Mucosa of descending colon (tissue), 3 donors: Measurements from ENCODE around the gene COX7B2. TPM values are rescaled to one million over a fixed set of nuclear protein-coding genes. Genes with fewer than 3 reads are reported as not detected.

Experiments used
- ATAC-seq: fragments of 200-7000 bp; cut with Tn5 transposase; one replicate; pipeline ENCODE4 v1.9.1; 2020; ENCODE audit warnings: mild to moderate bottlenecking, moderate library complexity
- DNase-seq, 3 donors: peaks; one replicate each; pipeline ENCODE4 v3.0.0-alpha.2; 2020
- H3K36me3 ChIP-seq: fragments of 200-600 bp; one replicate; pipeline ENCODE4 v1.8.0; 2021; ENCODE audit warnings: low read depth, mild to moderate bottlenecking
- H3K4me1 ChIP-seq: fragments of 200-600 bp; one replicate; pipeline ENCODE4 v1.8.0; 2021; ENCODE audit warnings: low read depth, mild to moderate bottlenecking
- H3K4me3 ChIP-seq: fragments of 200-600 bp; one replicate; pipeline ENCODE4 v1.8.0; 2021; ENCODE audit warnings: mild to moderate bottlenecking
- H3K9me3 ChIP-seq: fragments of 200-600 bp; one replicate; pipeline ENCODE4 v1.8.0; 2021; ENCODE audit warnings: mild to moderate bottlenecking
- CTCF ChIP-seq: fragments of 200-600 bp; IDR thresholded peaks from one replicate; pipeline ENCODE4 v1.8.0; 2022; ENCODE audit warnings: antibody characterized with exemption, mild to moderate bottlenecking
- intact Hi-C, 2 donors: fragments of 100-400 bp; cut with DNase I in 1 of 2; cut with micrococcal nuclease in 1 of 2; formaldehyde crosslinking; loops; one replicate each; pipeline versions ENCODE4 v1.11.0 to v1.11.1; 2022; cut with DNase I, micrococcal nuclease
- total RNA-seq, 3 donors: library from RNA; stranded (reverse); fragmentation: NEBNext Ultra II Directional in 2 of 3; extraction: Animal tissue kit (Norgen Biotek cat#: 25700) in 2 of 3; gene quantifications; one replicate each; pipeline versions ENCODE4 v1.2.1 to v1.2.4, GENCODE V29; 2021 to 2023
- donor health status: DM: no; HTN: no; CAD: no; lungs with moderate emphysema.
- donor health status: DM: no; HTN: no; CAD: no.
- donor health status: DM: no; HTN: yes; CAD: no.

Gene COX7B2
- total RNA-seq, 3 donors from 2014 or later = not detected

GRCh38 chr4:46765465-46765864 lies 143.6 kb downstream of the COX7B2 start:
- H3K9me3 ChIP-seq = no peaks in the 10 kb centered on the region
- H3K4me3 ChIP-seq = no peak overlapping the region
- no peak for ATAC-seq
- no peak for DNase-seq
- TF ChIP-seq CTCF = no peak
- no peaks in the 10 kb centered on the region for H3K36me3 ChIP-seq
- intact Hi-C loops = no loop called here
- H3K4me1 ChIP-seq = no peaks in the 10 kb centered on the region

GRCh38 chr4:46730075-46730474 lies 179.0 kb downstream of the COX7B2 start:
- H3K9me3 ChIP-seq = no peaks in the 10 kb centered on the region
- no peak for TF ChIP-seq CTCF

GRCh38 chr4:46720055-46720454 lies 189.0 kb downstream of the COX7B2 start:
- H3K36me3 ChIP-seq = no peaks in the 10 kb centered on the region
- ATAC-seq (no peak), DNase-seq (no peak)

More at GRCh38 chr4:46730075-46730474, 179.0 kb downstream of the COX7B2 start:
- ATAC-seq (no peak), DNase-seq (no peak)
- intact Hi-C loops = no loop called here
- H3K4me1 ChIP-seq = no peaks in the 10 kb centered on the region
- H3K4me3 ChIP-seq = no peak overlapping the region
- H3K36me3 ChIP-seq = no peaks in the 10 kb centered on the region

GRCh38 chr4:46717950-46718349 lies 191.1 kb downstream of the COX7B2 start:
- DNase-seq (no peak), ATAC-seq (no peak)
- TF ChIP-seq CTCF = no peak
- Histone ChIP-seq H3K4me1 (no peaks in the 10 kb centered on the region), H3K9me3 (no peaks in the 10 kb centered on the region), H3K36me3 (no peaks in the 10 kb centered on the region), H3K4me3 (no peak overlapping the region)
- intact Hi-C loops = no loop called here

More at GRCh38 chr4:46720055-46720454, 189.0 kb downstream of the COX7B2 start:
- no peak overlapping the region for H3K4me3 ChIP-seq
- no peaks in the 10 kb centered on the region for H3K4me1 ChIP-seq
- no peak for TF ChIP-seq CTCF
- H3K9me3 ChIP-seq = no peaks in the 10 kb centered on the region
- intact Hi-C loops = no loop called here

GRCh38 chr4:46715468-46715867 lies 193.6 kb downstream of the COX7B2 start:
- intact Hi-C loops = no loop called here
- Histone ChIP-seq H3K9me3 (no peaks in the 10 kb centered on the region), H3K36me3 (no peaks in the 10 kb centered on the region), H3K4me3 (no peak overlapping the region), H3K4me1 (no peaks in the 10 kb centered on the region)
- no peak for DNase-seq
- no peak for TF ChIP-seq CTCF
- ATAC-seq = no peak

GRCh38 chr4:46698891-46699290 lies 210.2 kb downstream of the COX7B2 start:
- DNase-seq (no peak), ATAC-seq (no peak)
- intact Hi-C loops = no loop called here
- Histone ChIP-seq H3K4me3 (no peak overlapping the region), H3K36me3 (no peaks in the 10 kb centered on the region), H3K4me1 (no peaks in the 10 kb centered on the region), H3K9me3 (no peaks in the 10 kb centered on the region)
- no peak for TF ChIP-seq CTCF
